Measurements from ENCODE around the gene MIER2. TPM values are rescaled to one million over a fixed set of nuclear protein-coding genes. Genes with fewer than 3 reads are reported as not detected.

MIER2 gene
- total RNA-seq, 2 experiments from 2014 or later = 9.5 to 11.5 TPM

DNA sequence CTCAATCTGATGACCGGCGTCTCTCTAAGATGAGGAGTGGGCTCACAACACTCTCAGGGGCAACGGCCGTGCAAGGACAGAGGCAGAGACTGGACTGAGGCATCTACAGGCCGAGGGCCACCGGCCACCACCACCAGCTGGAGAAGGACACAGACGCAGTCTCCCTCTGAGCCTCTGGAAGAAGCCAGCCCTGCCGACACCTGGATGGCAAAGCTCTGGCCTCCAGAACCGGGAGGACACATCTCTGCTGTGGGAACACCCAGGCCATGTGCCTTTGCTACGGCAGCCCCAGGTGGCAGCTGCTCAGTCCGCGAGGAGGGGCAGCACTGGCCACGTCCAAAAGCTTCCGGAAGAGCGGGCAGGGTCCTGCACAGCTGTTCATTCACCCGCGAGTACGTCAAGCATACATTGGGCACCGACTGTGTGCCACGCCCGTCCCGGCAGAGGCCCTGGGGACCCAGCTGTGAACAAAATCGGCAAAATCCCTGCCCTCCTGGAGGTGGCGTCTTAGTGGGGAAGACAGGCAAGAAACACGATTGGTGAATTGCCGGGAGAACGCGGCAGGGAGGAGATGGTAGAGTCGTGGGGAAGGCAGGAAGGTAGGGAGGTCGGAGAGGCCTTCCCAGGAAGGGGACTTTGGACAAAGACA lies 47.3 kb upstream of the MIER2 start:
- DNase-seq = no peak

DNA sequence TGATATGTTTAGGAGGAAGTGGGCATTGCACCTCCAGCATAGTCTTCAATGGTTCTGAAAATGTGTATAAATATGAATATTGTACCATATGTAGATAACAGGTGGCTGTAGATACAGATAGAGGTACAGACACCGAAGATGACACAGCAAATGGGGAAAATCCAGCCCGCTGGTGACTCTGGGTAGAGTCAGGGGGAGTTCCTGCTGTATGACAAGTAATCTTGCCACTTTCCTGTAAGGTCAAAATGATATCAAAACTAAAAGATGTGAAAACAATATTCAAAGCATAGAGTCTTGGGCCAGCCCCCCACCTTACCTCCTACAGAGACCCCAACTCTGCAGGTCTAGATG lies 46.6 kb upstream of the MIER2 start:
- no peak overlapping the region for H3K4me3 ChIP-seq (ENCODE audit: low read length)
- intact Hi-C loops (cut with DNase I, micrococcal nuclease) = no loop called here
- Mint-ChIP-seq H3K27me3 (peaks cover 13% of the 10 kb centered on the region), H3K9me3 (peaks cover 4% of the 10 kb centered on the region), H3K4me3 (no peak overlapping the region), H3K36me3 (ENCODE audit: low read depth) (no peaks in the 10 kb centered on the region), H3K4me1 (ENCODE audit: low read depth) (no peaks in the 10 kb centered on the region), H3K27ac (no peak overlapping the region)
- no peak overlapping the region for H3K27ac ChIP-seq (ENCODE audit: low read depth in 1 of 2, low read length in 2 of 2)
- CTCF ChIA-PET = no interaction called here
- no peak for DNase-seq
- no peaks in the 10 kb centered on the region for H3K36me3 ChIP-seq (ENCODE audit: insufficient read depth, low read length)
- peaks cover 0 to 7% of the 10 kb centered on the region in 2 experiments for H3K27me3 ChIP-seq (ENCODE audit: control insufficient read depth in 1 of 2, insufficient read depth in 2 of 2, low read length in 2 of 2)
- POLR2A ChIA-PET = no interaction called here
- no peak for ATAC-seq (ENCODE audit: poor library complexity)
- TF ChIP-seq, protein P1, sequence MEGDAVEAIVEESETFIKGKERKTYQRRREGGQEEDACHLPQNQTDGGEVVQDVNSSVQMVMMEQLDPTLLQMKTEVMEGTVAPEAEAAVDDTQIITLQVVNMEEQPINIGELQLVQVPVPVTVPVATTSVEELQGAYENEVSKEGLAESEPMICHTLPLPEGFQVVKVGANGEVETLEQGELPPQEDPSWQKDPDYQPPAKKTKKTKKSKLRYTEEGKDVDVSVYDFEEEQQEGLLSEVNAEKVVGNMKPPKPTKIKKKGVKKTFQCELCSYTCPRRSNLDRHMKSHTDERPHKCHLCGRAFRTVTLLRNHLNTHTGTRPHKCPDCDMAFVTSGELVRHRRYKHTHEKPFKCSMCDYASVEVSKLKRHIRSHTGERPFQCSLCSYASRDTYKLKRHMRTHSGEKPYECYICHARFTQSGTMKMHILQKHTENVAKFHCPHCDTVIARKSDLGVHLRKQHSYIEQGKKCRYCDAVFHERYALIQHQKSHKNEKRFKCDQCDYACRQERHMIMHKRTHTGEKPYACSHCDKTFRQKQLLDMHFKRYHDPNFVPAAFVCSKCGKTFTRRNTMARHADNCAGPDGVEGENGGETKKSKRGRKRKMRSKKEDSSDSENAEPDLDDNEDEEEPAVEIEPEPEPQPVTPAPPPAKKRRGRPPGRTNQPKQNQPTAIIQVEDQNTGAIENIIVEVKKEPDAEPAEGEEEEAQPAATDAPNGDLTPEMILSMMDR (IDR thresholded peaks at IDR 0.05) = no peak
- H3K9me3 ChIP-seq (ENCODE audit: control insufficient read depth in 1 of 2, insufficient read depth in 1 of 2, low read length in 2 of 2) = peaks cover 0 to 20% of the 10 kb centered on the region in 2 experiments
- H3K4me1 ChIP-seq (ENCODE audit: insufficient read depth, low read length) = no peaks in the 10 kb centered on the region

More for the DNA sequence above, 47.3 kb upstream of the MIER2 start:
- H3K9me3 ChIP-seq (ENCODE audit: control insufficient read depth in 1 of 2, insufficient read depth in 1 of 2, low read length in 2 of 2) = peaks cover 0 to 20% of the 10 kb centered on the region in 2 experiments
- H3K4me1 Mint-ChIP-seq (ENCODE audit: low read depth) = no peaks in the 10 kb centered on the region
- H3K27me3 ChIP-seq (ENCODE audit: control insufficient read depth in 1 of 2, insufficient read depth in 2 of 2, low read length in 2 of 2) = peaks cover 0 to 7% of the 10 kb centered on the region in 2 experiments
- H3K27me3 Mint-ChIP-seq = peaks cover 7% of the 10 kb centered on the region
- POLR2A ChIA-PET = no interaction called here
- CTCF ChIA-PET = no interaction called here
- no peaks in the 10 kb centered on the region for H3K36me3 Mint-ChIP-seq (ENCODE audit: low read depth)
- ATAC-seq (ENCODE audit: poor library complexity) = no peak
- no peak overlapping the region for H3K27ac ChIP-seq (ENCODE audit: low read depth in 1 of 2, low read length in 2 of 2)
- peaks cover 4% of the 10 kb centered on the region for H3K9me3 Mint-ChIP-seq
- H3K36me3 ChIP-seq (ENCODE audit: insufficient read depth, low read length) = no peaks in the 10 kb centered on the region
- intact Hi-C loops (cut with DNase I, micrococcal nuclease) = no loop called here
- no peak overlapping the region for H3K4me3 ChIP-seq (ENCODE audit: low read length)
- no peaks in the 10 kb centered on the region for H3K4me1 ChIP-seq (ENCODE audit: insufficient read depth, low read length)
- TF ChIP-seq, protein P1 (IDR thresholded peaks at IDR 0.05) = no peak
- no peak overlapping the region for H3K27ac Mint-ChIP-seq
- H3K4me3 Mint-ChIP-seq = no peak overlapping the region

DNA sequence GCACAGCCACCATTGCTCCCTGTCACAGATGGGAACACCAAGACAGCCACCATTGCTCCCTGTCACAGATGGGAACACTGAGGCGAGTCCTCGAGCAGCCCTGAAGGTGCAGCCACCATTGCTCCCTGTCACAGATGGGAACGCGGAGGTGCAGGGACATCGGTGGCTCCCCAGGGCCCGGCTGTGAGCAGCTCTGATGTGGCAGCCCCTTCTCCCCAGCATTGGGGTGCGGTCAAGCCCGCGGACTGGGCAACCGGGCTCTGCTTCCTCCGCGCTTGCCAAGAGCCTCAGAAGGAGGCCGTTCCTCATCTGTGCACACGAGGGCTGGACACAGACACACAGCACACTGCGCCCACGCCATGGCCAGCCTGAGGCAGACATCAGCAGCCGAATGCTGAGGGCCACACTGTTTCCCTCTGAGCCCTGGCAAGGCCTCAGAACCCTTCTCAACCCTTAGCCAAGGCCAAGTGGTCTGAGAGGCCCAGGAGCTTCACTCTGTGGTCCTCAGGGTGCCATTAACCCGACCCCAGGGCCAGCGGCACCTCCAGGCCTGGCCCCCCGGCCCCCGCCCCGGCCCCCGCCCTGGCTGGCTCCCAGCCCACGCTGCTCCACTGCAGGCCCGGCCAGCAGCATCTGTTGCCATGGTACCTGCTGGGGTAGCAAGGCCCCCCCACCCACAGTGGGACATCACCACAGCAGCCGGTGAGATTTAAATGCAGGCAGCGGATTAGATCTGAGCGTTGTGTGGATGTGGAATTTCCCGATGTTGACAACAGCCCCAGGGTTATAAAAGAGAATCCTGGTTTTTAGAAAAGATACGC lies 46.0 kb upstream of the MIER2 start:
- peaks cover 3 to 7% of the 10 kb centered on the region in 2 experiments for H3K27me3 ChIP-seq (ENCODE audit: control insufficient read depth in 1 of 2, insufficient read depth in 2 of 2, low read length in 2 of 2)
- DNase-seq (no peak), ATAC-seq (ENCODE audit: poor library complexity) (no peak)
- POLR2A ChIA-PET = no interaction called here
- TF ChIP-seq, protein P1 (IDR thresholded peaks at IDR 0.05) = no peak
- no peaks in the 10 kb centered on the region for H3K4me1 ChIP-seq (ENCODE audit: insufficient read depth, low read length)
- H3K4me3 ChIP-seq (ENCODE audit: low read length) = no peak overlapping the region
- Mint-ChIP-seq H3K36me3 (ENCODE audit: low read depth) (no peaks in the 10 kb centered on the region), H3K4me3 (no peak overlapping the region), H3K9me3 (peaks cover 4% of the 10 kb centered on the region), H3K27ac (no peak overlapping the region), H3K4me1 (ENCODE audit: low read depth) (no peaks in the 10 kb centered on the region), H3K27me3 (peaks cover 19% of the 10 kb centered on the region)
- no peaks in the 10 kb centered on the region for H3K36me3 ChIP-seq (ENCODE audit: insufficient read depth, low read length)
- intact Hi-C loops (cut with DNase I, micrococcal nuclease) = no loop called here
- no peak overlapping the region for H3K27ac ChIP-seq (ENCODE audit: low read depth in 1 of 2, low read length in 2 of 2)
- peaks cover 0 to 15% of the 10 kb centered on the region in 2 experiments for H3K9me3 ChIP-seq (ENCODE audit: control insufficient read depth in 1 of 2, insufficient read depth in 1 of 2, low read length in 2 of 2)
- CTCF ChIA-PET = no interaction called here

Measured in CD4-positive, alpha-beta T cell (primary cell).